Measurements from ENCODE around the gene RECQL.

GRCh38 chr12:21434699-21435098 lies 66.7 kb downstream of the RECQL start:
- TF ChIP-seq CTCF (IDR thresholded peaks at IDR 0.05) = no peak
- no peak for TF ChIP-seq EP300 (IDR thresholded peaks at IDR 0.05)
- no peak for TF ChIP-seq POLR2A (IDR thresholded peaks at IDR 0.05)

Data from tibial nerve (tissue), 4 donors.